Measurements from ENCODE around the gene TPRN. TPM values are rescaled to one million over a fixed set of nuclear protein-coding genes. Genes with fewer than 3 reads are reported as not detected.

Gene TPRN
- total and polyA plus RNA-seq, 2 donors (not counting 3 experiments of a cell fraction or from before 2014, with no cell fraction given), result 4.3 to 12.4 TPM

- no peaks in the 10 kb centered on the region for H4K20me1 ChIP-seq (replicated peaks; ENCODE audit: control insufficient read depth, extremely low read depth, insufficient read depth, low read length)
- TF ChIP-seq FOS (IDR thresholded peaks at IDR 0.05; ENCODE audit: borderline replicate concordance, insufficient read depth, low read length), result no peak
- TF ChIP-seq POLR2AphosphoS5 (IDR thresholded peaks at IDR 0.05; ENCODE audit: insufficient read depth, low read depth, low read length), result no peak
- TF ChIP-seq JUN (IDR thresholded peaks at IDR 0.05; ENCODE audit: borderline replicate concordance, insufficient read depth, insufficient read length, low read depth), result no peak
- no peak for TF ChIP-seq MAX (IDR thresholded peaks at IDR 0.05; ENCODE audit: insufficient read depth, insufficient read length)
- no peak for TF ChIP-seq POLR2A (IDR thresholded peaks at IDR 0.05; ENCODE audit: low read depth, low read length)
- TF ChIP-seq GATA2 (IDR thresholded peaks at IDR 0.05; ENCODE audit: insufficient read depth, insufficient read length, low read depth, low read length), result no peak
- TF ChIP-seq MYC (IDR thresholded peaks at IDR 0.05; ENCODE audit: low read depth, low read length), result no peak
- TF ChIP-seq EZH2 (IDR thresholded peaks at IDR 0.05; ENCODE audit: borderline replicate concordance, low read depth, low read length, severe bottlenecking), result no peak
- TF ChIP-seq CTCF (IDR thresholded peaks at IDR 0.05; ENCODE audit: extremely low read depth in 1 of 2, insufficient read depth in 1 of 2, low read depth in 1 of 2, low read length in 2 of 2), result no peak
- no peak overlapping the region for H2AFZ ChIP-seq (ENCODE audit: low read depth, low read length)
- H3K27ac ChIP-seq (ENCODE audit: insufficient read depth, low read depth, low read length), result no peak overlapping the region
- H3K79me2 ChIP-seq (ENCODE audit: control insufficient read depth, insufficient read depth, low read length), result no peaks in the 10 kb centered on the region
- intact Hi-C loops (cut with micrococcal nuclease), result no loop called here
- no peaks in the 10 kb centered on the region for H3K27me3 ChIP-seq (ENCODE audit: control insufficient read depth in 2 of 2, insufficient read depth in 2 of 2, low read length in 2 of 2)
- CTCF ChIA-PET, result interaction anchor here (0.6 kb wide), 1 partner anchor 85 kb away, joined by 3 read pairs; no protein-coding TSS in a partner anchor
- POLR2A ChIA-PET, result no interaction called here
- FAIRE-seq (no peak), DNase-seq (ENCODE audit: low read depth, low spot score) (no peak)
- H3K4me3 ChIP-seq (replicated peaks in 1 of 3; ENCODE audit: insufficient read depth in 1 of 3, low read depth in 1 of 3, low read length in 3 of 3), result no peak overlapping the region
- no peak overlapping the region for H3K4me2 ChIP-seq (ENCODE audit: insufficient read depth, low read length)
- H3K9me1 ChIP-seq (replicated peaks; ENCODE audit: control insufficient read depth, extremely low read depth, insufficient read depth, low read length), result no peaks in the 10 kb centered on the region
- dilution Hi-C loops (cut with MboI; ENCODE audit: extremely low pct_ligation_motif_present, low sequenced_read_pairs), result no loop called here
- BruUV-seq (replicated peaks), result no TSS peak
- no peaks in the 10 kb centered on the region for H3K9me3 ChIP-seq (replicated peaks; ENCODE audit: control insufficient read depth, insufficient read depth, low read length)
- H3K36me3 ChIP-seq (ENCODE audit: control insufficient read depth in 2 of 2, extremely low read depth in 1 of 2, insufficient read depth in 2 of 2, low read length in 2 of 2), result no peaks in the 10 kb centered on the region
- no peaks in the 10 kb centered on the region for H3K4me1 ChIP-seq (ENCODE audit: control insufficient read depth, extremely low read depth, insufficient read depth, low read length)
- H3K9ac ChIP-seq (replicated peaks; ENCODE audit: extremely low read depth, insufficient read depth, low read length), result no peak overlapping the region
These were observed 31.0 kb upstream of the TPRN start for GRCh38 chr9:137231372-137232039.
